HepG2 (cell line): ENCODE results near the gene IQSEC1. TPM values are rescaled to one million over a fixed set of nuclear protein-coding genes. Genes with fewer than 3 reads are reported as not detected.

Experiments used
- ARNT ChIP-seq: fragments of 450-650 bp; IDR thresholded peaks from 2 replicates; pipeline ENCODE4 v1.6.1; 2017
- ATRX ChIP-seq: sonication (generic); formaldehyde crosslinking; IDR thresholded peaks from 2 replicates; pipeline ENCODE4 v1.4.0; 2020; ENCODE audit warnings: missing genetic modification reagents, borderline replicate concordance
- FLYWCH1 ChIP-seq: sonication (generic); formaldehyde crosslinking; IDR thresholded peaks from 2 replicates; pipeline ENCODE4 v1.8.1; 2023; ENCODE audit warnings: mild to moderate bottlenecking, missing genetic modification reagents
- HDAC2 ChIP-seq: sonication (generic); formaldehyde crosslinking; IDR thresholded peaks from 2 replicates; pipeline ENCODE4 v1.4.0; 2020; ENCODE audit warnings: missing genetic modification reagents
- KDM5A ChIP-seq: fragments of 200-600 bp; sonication (generic); IDR thresholded peaks from 2 replicates; pipeline ENCODE4 v1.7.0; 2018; ENCODE audit warnings: antibody characterized with exemption, mild to moderate bottlenecking, low read length, borderline replicate concordance
- NONO ChIP-seq, 2 experiments: fragments of 450-650 bp in 1 of 2; sonication (generic) in 1 of 2; formaldehyde crosslinking in 1 of 2; IDR thresholded peaks in 1 of 2; conservative IDR thresholded peaks in 1 of 2; 2 replicates each; pipeline versions ENCODE4 v1.6.1 to v1.8.0; 2017 to 2022; ENCODE audit warnings: mild to moderate bottlenecking in 1 of 2, missing genetic modification reagents in 1 of 2, moderate library complexity in 1 of 2
- PHF21A ChIP-seq: sonication (generic); formaldehyde crosslinking; IDR thresholded peaks from 2 replicates; pipeline ENCODE4 v1.5.0; 2020; ENCODE audit warnings: mild to moderate bottlenecking, missing genetic modification reagents
- SP140L ChIP-seq: sonication (generic); formaldehyde crosslinking; IDR thresholded peaks from 2 replicates; pipeline ENCODE4 v1.4.0; 2020; ENCODE audit warnings: missing genetic modification reagents, borderline replicate concordance
- THAP11 ChIP-seq: IDR thresholded peaks from 2 replicates; pipeline ENCODE4 v1.6.1; 2016; ENCODE audit warnings: missing biosample characterization, missing genetic modification reagents
- XRCC5 ChIP-seq: fragments of 200-400 bp; formaldehyde crosslinking; optimal IDR thresholded peaks from 2 replicates; pipeline ENCODE3; 2017; ENCODE audit warnings: mild to moderate bottlenecking, low read length
- ZFP37 ChIP-seq: sonication (generic); formaldehyde crosslinking; IDR thresholded peaks from 2 replicates; pipeline ENCODE4 v1.4.0; 2020; ENCODE audit warnings: missing genetic modification reagents, borderline replicate concordance
- ZNF232 ChIP-seq: sonication (generic); formaldehyde crosslinking; IDR thresholded peaks from 2 replicates; pipeline ENCODE4 v1.4.0; 2020; ENCODE audit warnings: missing genetic modification reagents, borderline replicate concordance
- ZNF543 ChIP-seq: sonication (generic); formaldehyde crosslinking; IDR thresholded peaks from 2 replicates; pipeline ENCODE4 v1.4.0; 2020; ENCODE audit warnings: mild to moderate bottlenecking, missing genetic modification reagents
- ZSCAN29 ChIP-seq: sonication (generic); formaldehyde crosslinking; conservative IDR thresholded peaks from 2 replicates; pipeline ENCODE4 v1.4.0; 2020; ENCODE audit warnings: mild to moderate bottlenecking, missing genetic modification reagents
- polyA plus RNA-seq, 8 experiments: library from polyadenylated mRNA; depleted of rRNA in 3 of 8; stranded (reverse) in 7 of 8; unstranded in 1 of 8; fragments of >200 nt; fragmentation: Illumina TruSeq in 4 of 8; extraction: Trizol in 4 of 8; gene quantifications; 2 replicates each; pipeline versions ENCODE4 v1.2.1 to v1.2.3, GENCODE V29; 2011 to 2016; ENCODE audit warnings: low read depth in 4 of 8, missing spikeins in 1 of 8, mixed read lengths in 1 of 8; ENCODE audit not compliant: insufficient read depth in 1 of 8
- total RNA-seq, 5 experiments: library from RNA; depleted of rRNA; stranded (reverse); fragments of >200 nt; fragmentation: Illumina TruSeq; extraction: Trizol; gene quantifications; 2 replicates each; pipeline ENCODE4 v1.2.3, GENCODE V29; 2016; ENCODE audit warnings: low read depth in 1 of 5
- TF ChIP-seq, protein P1 (sequence below): IDR thresholded peaks from 2 replicates; pipeline ENCODE4 v1.6.1; 2016; ENCODE audit warnings: missing compliant biosample characterization, missing genetic modification reagents, borderline replicate concordance
- TF ChIP-seq, protein P2 (sequence below): sonication (generic); formaldehyde crosslinking; IDR thresholded peaks from 2 replicates; pipeline ENCODE4 v1.9.0; 2021; ENCODE audit warnings: mild to moderate bottlenecking, missing genetic modification reagents
- TF ChIP-seq, protein P3 (sequence below): sonication (generic); formaldehyde crosslinking; IDR thresholded peaks from 2 replicates; pipeline ENCODE4 v1.4.0; 2020; ENCODE audit warnings: mild to moderate bottlenecking, missing genetic modification reagents
- TF ChIP-seq, protein P4 (sequence below): sonication (generic); formaldehyde crosslinking; IDR thresholded peaks from 2 replicates; pipeline ENCODE4 v1.4.0; 2020; ENCODE audit warnings: missing genetic modification reagents

The IQSEC1 gene
- total and polyA plus RNA-seq, 2 of the 13 experiments (the other 11 are each of a cell fraction or from before 2014, with no cell fraction given), result 17.4 to 20.2 TPM

DNA sequence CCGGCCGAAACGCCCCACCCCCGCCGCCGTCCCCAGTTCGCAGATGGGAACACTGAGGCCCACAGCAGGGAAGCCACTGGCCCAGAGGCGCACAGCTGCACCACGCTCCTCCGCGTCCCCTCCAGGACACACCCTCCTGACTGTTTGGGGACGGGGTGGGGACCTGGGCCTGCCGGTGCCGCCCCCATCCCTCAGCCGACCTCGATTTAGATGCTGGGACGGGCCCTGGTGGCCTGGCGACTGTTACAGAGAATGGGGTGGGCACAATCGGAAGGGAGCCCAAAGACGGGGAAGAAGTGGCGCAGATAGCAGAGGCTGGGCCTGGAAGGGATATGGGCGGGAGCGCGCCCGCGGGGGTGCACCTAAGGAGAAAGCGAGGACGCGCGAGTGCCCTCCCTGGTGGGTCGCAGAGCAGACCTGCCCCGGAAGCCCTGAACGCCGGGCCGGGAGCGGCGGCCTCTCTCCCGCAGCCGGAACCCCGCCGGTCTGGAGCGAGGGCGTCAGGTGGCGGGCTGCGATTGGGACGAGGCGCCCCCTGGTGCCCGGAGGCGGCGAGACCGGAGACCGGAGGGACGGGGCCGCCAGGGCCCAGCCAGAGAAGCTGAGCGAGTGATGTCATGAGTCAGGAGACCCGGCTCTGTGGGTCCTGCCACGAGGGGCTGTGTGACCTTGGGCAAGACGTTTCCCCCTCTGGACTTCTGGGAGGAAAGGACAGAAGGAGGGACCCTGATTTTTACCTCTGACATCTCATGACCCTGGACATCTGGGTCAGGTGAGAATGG is 78.4 kb downstream of the IQSEC1 start (continued):
- TF ChIP-seq, protein P1, sequence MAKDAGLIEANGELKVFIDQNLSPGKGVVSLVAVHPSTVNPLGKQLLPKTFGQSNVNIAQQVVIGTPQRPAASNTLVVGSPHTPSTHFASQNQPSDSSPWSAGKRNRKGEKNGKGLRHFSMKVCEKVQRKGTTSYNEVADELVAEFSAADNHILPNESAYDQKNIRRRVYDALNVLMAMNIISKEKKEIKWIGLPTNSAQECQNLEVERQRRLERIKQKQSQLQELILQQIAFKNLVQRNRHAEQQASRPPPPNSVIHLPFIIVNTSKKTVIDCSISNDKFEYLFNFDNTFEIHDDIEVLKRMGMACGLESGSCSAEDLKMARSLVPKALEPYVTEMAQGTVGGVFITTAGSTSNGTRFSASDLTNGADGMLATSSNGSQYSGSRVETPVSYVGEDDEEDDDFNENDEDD, result peak; percentile 67; the same call in 1 of the 2 replicates
- TF ChIP-seq XRCC5 (peak; percentile 92), SP140L (CRISPR knock-in tag) (0 out of 2 replicates have a peak, but pooled peaks have one; percentile 37), ZNF543 (CRISPR knock-in tag) (peak; percentile 92; the same call in 1 of the 2 replicates), THAP11 (CRISPR knock-in tag) (peak; percentile 83), ZSCAN29 (CRISPR knock-in tag) (0 out of 2 replicates have a peak, but pooled peaks have one; percentile 51), FLYWCH1 (no peak; the same call in 1 of the 2 replicates), KDM5A (no peak), ZNF232 (CRISPR knock-in tag) (no peak), ZFP37 (CRISPR knock-in tag) (no peak), PHF21A (CRISPR knock-in tag) (peak; percentile 91), HDAC2 (CRISPR knock-in tag) (no peak; the same call in 1 of the 2 replicates), ARNT (no peak), NONO (IDR thresholded peaks at IDR 0.05) (no peak), NONO (CRISPR knock-in tag; conservative IDR thresholded peaks at IDR 0.05) (peak; percentile 78), ATRX (CRISPR knock-in tag) (no peak)
- TF ChIP-seq, protein P2, sequence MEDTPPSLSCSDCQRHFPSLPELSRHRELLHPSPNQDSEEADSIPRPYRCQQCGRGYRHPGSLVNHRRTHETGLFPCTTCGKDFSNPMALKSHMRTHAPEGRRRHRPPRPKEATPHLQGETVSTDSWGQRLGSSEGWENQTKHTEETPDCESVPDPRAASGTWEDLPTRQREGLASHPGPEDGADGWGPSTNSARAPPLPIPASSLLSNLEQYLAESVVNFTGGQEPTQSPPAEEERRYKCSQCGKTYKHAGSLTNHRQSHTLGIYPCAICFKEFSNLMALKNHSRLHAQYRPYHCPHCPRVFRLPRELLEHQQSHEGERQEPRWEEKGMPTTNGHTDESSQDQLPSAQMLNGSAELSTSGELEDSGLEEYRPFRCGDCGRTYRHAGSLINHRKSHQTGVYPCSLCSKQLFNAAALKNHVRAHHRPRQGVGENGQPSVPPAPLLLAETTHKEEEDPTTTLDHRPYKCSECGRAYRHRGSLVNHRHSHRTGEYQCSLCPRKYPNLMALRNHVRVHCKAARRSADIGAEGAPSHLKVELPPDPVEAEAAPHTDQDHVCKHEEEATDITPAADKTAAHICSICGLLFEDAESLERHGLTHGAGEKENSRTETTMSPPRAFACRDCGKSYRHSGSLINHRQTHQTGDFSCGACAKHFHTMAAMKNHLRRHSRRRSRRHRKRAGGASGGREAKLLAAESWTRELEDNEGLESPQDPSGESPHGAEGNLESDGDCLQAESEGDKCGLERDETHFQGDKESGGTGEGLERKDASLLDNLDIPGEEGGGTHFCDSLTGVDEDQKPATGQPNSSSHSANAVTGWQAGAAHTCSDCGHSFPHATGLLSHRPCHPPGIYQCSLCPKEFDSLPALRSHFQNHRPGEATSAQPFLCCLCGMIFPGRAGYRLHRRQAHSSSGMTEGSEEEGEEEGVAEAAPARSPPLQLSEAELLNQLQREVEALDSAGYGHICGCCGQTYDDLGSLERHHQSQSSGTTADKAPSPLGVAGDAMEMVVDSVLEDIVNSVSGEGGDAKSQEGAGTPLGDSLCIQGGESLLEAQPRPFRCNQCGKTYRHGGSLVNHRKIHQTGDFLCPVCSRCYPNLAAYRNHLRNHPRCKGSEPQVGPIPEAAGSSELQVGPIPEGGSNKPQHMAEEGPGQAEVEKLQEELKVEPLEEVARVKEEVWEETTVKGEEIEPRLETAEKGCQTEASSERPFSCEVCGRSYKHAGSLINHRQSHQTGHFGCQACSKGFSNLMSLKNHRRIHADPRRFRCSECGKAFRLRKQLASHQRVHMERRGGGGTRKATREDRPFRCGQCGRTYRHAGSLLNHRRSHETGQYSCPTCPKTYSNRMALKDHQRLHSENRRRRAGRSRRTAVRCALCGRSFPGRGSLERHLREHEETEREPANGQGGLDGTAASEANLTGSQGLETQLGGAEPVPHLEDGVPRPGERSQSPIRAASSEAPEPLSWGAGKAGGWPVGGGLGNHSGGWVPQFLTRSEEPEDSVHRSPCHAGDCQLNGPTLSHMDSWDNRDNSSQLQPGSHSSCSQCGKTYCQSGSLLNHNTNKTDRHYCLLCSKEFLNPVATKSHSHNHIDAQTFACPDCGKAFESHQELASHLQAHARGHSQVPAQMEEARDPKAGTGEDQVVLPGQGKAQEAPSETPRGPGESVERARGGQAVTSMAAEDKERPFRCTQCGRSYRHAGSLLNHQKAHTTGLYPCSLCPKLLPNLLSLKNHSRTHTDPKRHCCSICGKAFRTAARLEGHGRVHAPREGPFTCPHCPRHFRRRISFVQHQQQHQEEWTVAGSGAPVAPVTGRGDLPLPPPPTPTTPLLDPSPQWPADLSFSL, result no peak
- TF ChIP-seq, protein P3, sequence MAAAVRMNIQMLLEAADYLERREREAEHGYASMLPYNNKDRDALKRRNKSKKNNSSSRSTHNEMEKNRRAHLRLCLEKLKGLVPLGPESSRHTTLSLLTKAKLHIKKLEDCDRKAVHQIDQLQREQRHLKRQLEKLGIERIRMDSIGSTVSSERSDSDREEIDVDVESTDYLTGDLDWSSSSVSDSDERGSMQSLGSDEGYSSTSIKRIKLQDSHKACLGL (CRISPR knock-in tag), result peak; percentile 62
- TF ChIP-seq, protein P4, sequence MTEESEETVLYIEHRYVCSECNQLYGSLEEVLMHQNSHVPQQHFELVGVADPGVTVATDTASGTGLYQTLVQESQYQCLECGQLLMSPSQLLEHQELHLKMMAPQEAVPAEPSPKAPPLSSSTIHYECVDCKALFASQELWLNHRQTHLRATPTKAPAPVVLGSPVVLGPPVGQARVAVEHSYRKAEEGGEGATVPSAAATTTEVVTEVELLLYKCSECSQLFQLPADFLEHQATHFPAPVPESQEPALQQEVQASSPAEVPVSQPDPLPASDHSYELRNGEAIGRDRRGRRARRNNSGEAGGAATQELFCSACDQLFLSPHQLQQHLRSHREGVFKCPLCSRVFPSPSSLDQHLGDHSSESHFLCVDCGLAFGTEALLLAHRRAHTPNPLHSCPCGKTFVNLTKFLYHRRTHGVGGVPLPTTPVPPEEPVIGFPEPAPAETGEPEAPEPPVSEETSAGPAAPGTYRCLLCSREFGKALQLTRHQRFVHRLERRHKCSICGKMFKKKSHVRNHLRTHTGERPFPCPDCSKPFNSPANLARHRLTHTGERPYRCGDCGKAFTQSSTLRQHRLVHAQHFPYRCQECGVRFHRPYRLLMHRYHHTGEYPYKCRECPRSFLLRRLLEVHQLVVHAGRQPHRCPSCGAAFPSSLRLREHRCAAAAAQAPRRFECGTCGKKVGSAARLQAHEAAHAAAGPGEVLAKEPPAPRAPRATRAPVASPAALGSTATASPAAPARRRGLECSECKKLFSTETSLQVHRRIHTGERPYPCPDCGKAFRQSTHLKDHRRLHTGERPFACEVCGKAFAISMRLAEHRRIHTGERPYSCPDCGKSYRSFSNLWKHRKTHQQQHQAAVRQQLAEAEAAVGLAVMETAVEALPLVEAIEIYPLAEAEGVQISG (CRISPR knock-in tag), result peak; percentile 98
